GM18909 (cell line): ENCODE data around the gene MMP26.
A peak's percentile ranks its signal among the peaks of the same experiment; 100 is the strongest.

Experiments used
- ATAC-seq: cut with Tn5 transposase; IDR thresholded peaks from one replicate; pipeline ENCODE4 v1.9.1; 2021; ENCODE audit warnings: mild to moderate bottlenecking; ENCODE audit not compliant: unreplicated experiment, poor library complexity

MMP26 gene

DNA sequence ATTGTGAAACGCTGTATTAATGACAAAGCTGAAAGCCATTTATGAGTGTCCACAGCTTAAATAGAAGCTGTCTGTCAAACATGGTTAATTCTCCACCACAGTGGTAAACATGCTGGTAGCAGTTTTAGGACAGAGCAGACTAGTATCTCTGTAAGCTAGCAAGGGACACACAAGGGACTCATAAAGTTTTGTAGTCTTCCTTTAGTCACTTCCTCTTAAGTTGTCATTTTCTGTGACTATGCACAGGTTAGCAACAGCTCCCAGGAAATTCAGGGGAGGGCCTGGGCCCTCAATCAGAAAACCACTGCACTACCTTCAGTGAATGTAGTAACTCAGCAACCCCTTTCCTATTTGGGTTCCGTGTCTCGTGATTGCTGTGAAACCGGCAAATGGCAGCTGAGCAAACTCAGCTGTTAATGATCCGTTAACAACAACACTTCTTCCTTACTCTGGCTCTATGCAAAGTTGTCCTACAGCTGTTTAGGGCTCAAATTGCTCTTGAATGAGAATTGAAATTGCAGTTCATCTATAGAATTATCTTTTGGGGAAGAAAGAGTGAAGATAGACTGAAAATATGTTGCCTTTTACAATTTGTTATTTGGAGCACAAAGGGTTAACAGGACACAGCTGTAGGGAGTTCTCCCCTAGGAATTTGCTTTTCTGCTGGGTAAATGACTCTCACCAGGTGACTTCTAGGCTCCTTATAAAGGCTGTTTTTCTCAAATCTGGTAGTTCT, at the start of gene MMP26:
Gene MMP26, plus strand, starts transcription at position 731 of the 736 bp plus-strand sequence.
- ATAC-seq, result peak; percentile 43

DNA sequence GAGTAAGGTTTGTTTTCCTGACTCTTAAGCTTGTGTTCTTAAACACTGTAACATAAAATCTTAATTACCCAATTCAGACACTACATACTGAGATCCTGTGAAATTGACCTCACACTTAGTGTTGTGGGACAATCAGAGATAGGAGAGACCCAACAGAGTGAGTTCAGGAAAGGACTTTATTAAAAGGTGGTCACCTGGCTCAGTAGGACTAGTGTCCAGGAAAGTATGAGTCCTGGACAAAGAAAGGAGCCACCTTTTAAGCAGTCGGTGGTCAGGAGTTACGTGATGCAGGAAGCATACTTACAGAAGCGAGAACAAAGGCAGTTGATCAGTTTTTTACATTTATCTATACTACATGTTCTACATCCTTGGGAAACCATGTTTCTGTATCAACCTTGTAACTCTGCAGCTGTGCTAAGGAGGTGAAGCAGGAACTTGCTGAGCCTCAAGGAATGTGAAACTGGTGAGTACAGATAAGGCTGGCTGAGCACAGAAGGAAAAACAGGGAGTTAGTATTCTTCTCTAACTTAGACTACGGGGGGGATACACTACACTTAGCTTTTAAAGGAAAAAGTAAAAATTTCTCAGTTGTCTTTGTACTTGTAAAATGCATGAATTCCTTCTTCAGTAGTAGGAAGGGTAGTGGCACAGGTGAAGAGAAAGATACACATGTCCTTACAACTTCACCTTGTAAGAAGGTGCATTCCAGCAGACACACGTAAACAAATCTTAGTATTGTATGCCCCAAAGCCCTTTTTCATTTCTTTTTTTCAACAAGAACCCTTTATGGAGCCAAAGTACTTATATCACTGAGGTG, 45.7 kb upstream of the MMP26 start:
- ATAC-seq, result no peak

DNA sequence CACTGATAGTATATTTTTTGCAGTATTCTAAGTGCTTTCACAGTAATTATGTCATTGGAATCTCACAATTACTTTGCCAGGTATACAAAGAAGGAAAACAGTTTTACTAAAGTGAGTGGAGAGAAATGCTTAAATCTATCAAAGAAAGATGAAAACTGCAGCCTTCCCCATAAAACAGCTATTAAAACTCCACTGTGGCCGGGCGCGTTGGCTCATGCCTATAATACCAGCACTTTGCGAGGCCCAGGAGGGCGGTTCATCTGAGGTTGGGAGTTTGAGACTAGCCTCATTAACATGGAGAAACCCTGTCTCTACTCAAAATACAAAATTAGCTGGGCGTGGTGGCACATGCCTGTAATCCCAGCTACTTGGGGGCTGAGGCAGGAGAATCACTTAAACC, 41.7 kb upstream of the MMP26 start:
- no peak for ATAC-seq

DNA sequence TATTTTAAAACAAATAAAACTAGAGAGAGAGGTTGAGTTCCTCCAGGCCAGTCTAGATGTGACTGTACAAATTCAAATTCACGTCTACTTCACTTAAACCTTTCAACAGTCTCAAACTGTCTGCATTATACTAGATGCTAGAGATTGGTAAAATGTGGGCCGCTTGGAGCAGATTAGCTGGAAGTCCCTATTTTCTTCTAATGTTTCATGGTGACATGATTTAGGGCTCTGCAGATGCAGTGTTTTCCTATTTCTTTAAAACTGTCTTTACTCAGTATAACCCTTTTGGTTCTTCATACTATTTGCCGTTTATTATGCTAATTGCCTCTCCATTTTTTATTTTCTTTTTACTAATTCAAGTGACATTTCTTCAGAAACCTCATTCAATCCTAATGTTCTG, 40.4 kb upstream of the MMP26 start:
- no peak for ATAC-seq

DNA sequence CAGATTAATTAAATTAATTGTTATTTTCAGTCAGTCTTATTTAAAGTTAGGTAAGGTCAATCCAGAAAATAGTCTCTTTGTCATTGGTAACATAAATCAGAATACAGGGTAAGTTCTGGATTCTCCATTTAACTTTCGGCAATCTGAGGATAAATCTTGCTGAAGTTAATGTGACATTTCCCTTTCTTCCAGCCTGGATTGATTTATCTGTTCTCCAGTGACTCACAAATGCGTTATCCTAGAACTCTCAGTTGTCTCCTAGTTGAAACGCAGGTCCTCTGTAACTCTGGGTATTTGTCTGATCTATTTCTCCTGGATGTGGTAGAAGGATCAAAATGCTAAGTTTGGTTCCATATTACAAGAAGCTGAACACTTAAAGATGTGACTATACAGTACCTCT, 39.8 kb upstream of the MMP26 start:
- ATAC-seq, result no peak

DNA sequence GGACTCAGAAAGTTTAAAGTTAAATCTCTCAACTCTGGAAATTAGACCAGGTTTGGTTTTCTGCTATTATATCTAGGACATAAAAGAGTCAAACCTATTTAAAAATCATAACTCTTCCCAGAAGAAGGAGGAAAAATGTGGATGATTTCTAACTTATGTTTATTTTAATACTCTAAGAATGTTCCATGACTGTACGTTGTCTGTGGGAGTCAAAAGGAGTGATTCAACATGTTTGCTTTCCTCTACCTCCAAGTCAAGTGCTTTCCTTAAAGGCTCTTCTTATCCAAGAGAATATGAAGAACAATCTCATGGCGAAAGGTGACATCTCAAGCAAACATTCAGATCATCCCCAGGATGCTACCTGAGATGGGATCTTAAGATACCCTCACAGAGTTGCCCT, 39.2 kb upstream of the MMP26 start:
- no peak for ATAC-seq

DNA sequence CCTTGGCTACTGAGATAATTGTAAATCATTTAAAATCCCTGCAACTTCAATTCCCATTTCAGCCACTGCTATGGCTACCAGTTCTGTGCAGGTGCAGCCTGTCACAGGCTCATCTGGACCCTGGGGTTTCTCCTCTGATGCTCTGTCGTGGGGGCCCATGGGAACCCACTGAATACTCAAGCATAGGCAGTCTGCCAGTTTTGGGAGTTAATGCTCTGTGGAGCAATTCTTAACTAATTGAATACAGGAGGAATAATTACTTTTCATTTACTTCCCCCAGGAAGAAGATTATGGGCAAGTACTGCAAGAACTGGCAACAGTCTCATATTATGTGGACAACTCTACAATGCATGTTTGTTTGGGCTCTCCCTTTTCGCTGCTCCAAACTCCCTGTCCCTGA, 32.8 kb upstream of the MMP26 start:
- ATAC-seq, result no peak

DNA sequence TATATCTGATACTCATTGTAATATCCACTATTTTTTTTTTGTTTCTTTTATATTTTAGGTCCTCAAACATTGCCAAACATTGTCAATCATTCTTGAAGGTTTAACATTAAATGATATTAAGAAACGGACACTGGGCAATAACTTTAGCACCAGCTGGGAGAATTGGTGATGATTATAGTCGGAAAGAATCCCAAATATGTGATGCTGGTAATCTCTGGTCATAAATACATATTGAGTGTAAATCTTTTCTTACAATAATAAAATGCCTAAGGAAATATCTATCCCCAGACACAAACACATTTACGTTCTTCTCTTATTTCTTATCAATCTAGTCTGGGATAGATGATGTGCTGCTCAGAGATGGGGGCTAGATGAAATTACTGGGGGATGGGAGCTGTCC, 32.1 kb upstream of the MMP26 start:
- no peak for ATAC-seq

DNA sequence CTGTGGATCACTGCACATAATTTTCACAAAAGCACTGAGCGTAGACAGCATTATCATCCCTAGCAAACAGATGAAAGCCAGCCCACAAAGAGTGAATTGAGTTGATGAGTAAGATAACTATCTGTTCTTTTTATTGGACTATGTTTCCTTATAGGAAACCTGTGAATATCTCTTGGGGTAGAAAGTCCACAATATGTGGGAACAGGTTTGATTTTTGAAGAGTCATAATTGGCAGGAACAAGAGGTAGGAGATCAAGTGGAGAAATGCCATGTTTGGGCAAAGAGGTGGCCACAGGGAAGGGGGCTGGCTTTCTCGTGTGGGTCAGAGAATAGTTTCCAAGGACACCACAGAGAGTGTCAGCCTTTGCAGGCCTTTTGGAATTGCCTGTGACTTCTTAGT, 30.8 kb upstream of the MMP26 start:
- ATAC-seq, result no peak

DNA sequence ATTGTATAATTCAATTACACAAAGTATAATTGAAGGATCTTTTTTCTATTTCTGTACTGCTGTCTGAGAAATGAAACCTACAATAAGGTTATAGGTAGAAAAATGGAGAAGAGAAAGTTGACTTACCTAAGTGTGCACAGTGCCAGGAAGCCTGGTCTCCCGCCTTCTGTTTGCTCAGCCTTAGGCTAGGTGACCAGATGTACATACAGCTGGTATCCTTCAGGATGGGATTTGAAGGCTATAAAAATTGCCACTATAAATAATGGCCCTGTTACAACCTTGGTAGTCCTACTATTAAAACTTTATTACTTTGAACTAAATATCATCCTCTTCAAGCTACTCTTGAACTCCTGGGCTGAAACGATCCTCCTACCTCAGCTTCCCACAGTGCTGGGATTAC, 26.6 kb upstream of the MMP26 start:
- ATAC-seq, result no peak

DNA sequence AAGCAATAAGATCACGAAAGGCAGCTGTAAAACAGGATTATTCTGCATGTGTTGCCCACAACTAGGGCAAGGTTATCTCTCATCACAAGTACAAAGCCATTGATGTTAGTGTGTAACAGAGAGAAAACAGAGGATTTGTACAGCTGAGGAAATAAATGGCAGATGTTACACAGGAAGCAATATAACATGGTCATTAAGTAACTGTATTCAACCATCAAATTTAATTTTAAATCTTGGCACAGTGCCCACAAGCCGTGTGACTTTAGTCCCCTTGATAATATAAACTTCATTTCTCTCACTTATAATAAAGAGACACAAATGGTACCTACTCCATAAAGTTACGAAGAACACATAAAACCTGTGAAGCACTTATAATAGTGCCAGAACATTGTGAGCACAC, 24.2 kb upstream of the MMP26 start:
- ATAC-seq, result no peak

DNA sequence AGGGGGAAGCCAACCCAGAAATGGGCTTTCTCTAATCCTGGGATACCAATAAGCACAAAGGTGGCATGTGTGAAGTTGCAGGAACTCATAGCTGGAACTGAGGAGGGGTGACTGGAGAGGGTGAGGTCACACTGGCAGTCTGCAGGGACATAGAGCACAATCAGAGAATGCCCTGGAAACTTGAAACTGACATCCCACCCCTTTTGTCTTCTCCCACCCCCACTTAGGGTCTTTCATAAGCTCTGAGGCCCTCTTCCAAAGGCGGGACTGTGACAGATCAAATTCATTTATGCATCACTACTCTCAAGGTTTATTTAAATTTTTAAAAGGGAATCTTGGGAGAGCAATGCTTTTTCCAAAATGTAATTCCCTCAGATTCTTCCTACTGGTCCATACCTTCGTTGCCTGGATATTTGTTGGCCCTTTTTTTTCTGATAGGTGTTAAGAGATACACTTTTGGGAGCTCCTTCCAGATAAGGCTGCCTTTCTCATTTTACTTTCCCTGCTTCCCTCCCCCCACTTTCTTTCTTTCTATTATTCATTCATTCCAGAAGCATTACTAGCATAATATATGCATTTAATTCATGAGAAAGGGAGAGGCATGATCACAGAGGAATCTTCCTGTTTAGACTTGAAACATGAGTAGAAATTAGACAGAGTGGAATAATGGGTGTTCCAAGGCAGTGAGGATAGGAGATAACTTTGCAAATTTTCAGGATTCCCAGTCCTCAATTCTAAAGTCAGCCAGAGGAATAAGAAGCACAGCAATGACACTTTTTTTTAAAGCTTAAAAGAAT, 21.8 kb upstream of the MMP26 start:
- no peak for ATAC-seq

DNA sequence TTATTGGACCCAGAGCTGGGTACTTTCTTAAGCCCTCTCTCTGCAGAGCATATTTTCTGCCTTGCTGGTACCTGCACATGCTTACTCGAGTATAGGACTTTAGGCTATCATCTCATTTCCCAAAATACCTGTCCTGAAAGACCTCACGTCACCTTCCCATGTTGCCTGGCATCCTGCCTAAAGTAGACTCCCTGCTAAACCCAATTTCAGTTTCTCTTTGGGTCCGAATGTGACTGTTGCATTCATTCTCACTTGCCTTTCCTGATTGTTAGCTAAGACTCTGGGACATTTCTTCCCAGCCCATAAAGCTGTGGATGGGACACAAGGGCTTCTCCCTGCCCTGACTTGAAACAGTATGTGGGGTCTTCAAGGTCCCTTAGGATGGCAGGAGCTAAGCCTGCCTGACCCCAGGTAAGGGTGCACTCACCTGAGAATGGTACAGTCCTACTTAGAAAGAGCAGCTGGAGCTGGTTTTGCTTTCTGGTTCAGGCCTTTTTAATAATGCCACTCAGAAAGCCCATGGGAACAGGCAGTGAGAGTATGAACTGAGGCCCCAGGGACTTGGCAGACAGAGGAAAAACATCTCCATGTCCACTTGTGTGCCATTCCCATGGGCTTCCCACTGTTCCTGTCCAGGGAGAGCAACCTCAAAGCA, 19.8 kb upstream of the MMP26 start:
- ATAC-seq, result no peak

DNA sequence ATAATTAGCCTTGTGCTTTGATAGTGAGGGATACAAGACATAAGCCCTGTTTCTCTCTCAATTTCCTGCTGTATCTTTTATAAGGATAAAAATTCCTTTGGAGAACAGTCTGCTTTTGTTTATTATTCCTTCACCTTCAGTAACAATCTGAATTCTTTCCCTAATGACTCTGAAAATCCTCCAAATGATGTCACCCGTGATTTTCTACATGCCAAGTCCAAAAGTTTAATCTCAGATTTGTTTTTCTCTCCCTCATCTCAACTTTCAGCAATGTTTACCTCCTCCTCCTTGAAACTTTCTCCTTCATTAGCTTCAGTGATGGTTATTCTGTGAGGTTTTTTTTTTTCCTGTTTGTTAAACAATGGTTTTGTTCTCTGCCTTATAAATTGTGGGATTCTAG, 9.1 kb upstream of the MMP26 start:
- no peak for ATAC-seq

DNA sequence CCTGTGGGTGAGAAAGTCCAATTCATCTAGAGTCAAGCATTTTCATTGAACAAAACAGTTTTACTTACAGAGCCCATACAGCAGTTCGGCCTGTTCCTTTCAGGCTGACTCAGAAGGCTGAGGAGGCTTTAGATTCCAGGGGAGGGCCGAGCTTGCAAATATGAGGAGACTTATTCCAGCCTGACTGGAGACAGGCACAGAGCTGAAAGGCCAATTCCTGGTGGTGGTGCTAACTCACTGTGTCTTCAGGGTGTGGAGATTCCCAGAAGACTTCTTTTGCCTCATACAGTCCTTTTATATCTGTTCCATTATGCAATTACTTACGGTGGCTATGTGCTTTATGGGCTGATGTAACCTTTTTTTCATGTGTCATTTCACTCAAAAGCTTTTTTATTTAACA, 7.0 kb upstream of the MMP26 start, which contains the start of gene OR51E2:
Gene OR51E2, minus strand, starts transcription at position 269 of the 400 bp plus-strand sequence. CDS start 15,142 bp downstream, outside the sequence.
- ATAC-seq, result no peak

DNA sequence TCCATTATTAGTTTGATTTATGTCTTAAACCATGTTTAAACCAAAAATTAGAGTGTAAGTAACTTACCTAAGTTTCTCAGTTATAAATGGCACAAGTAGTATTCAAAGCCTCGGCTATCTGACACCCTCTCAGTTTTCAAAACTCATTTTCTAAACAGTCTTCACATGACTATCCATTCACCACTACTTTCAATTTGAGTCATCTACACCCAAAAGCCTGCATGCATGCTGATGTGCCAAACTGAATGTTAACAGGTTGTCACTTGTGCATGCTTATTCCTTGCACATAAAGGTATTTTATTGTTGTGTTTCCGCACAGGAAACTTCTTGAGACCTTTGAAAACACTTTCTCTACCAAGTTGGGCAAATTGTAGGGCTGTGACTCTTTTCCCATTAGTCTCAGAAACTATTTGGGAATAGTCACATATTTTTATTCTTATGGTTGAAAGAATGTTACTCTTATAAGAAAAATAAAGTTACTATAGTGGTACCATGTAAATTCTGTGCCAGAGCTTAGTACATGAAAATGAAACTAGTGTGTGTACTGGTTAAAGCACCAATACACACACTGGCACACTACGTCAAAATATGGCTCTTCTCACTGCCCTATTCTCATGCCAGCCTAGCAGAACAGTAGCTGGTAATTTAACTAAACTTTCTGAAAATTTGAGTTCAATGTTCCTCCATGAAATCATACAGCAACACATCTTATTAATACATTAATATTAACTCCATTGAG, 4.7 kb upstream of the MMP26 start:
- peak; percentile 96 for ATAC-seq

DNA sequence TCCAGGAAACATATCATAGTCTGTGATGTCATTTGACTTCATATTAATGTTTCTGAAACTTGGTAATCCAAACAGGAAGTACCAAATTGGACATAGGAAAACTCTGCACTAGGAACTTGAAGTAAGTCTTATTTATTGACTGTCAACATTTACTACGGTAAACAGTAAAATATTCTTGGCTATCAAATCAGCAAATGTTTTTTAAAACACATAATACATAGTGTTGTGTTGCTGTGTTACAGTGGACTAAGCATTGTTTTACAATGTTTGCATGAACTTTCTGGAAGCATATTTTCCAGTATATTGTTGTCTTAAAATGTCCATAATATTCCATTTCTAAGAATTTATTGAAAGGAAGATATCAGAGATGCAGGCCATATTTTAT, 4.2 kb upstream of the MMP26 start:
- no peak for ATAC-seq

DNA sequence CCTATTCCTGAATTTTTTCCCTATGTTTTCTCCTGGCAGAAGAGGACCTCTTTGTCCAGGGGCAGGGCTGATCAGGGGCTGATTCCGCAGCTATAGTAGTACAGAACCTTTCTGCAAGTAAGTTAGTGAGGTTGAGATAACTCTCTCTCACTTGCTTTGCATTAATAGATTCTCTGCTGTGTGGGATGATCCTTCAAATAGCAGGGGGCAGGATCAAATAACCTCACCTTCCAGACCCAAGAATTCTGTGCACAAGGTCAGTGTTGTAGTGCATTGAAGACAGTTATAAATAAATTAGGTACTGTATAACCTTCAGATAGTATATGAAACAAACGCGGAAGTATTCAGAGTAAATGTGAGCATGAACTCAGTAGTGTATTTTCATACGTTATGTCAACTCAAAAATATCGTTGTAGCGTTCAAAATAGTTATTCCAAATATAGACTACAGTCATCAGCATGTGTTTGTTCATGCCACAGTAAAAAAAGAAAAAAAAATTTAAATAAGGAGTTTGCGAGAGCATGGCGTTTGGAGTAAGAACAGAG, 278 bp downstream of the MMP26 start:
- no peak for ATAC-seq

DNA sequence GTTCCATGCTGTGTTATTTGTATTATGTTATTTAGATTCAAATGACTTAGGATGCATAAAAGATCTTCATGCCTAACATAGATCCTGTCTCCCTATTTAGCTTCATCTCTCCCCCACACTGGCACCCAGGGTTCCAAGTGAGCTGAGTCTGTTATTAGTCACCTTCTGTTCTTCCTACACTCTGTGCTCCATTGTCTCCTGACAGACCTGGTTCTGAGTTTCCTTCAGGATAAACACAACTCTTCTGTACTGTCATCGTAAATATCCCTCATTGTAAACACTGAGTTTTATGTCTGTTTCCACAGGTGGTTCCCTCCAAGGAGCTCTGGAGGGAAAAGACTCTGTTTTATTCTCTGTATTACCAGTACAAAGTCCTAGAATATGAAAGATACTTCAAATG, 8.7 kb downstream of the MMP26 start:
- no peak for ATAC-seq

DNA sequence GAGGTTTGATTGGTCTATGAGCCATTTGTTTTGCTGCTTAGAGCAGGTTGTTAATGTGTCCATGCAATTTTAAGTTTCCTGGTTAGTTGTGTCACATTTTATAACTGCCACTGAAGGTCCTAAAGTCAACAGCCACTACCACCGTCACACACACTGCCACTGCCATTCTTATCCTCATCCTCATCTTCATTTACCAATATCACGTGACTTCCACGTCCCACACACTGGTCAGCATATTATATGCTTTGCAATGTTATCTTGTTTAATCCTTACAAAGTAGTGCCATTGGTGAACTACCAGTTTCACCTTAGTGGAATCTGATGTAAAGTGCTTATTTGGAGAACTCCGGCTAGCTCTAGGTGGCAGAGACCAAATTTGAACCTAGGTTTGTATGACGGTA, 9.7 kb downstream of the MMP26 start:
- no peak for ATAC-seq
